PFSK-1 (cell line): ENCODE results near the gene RAD51B.

ENCODE experiments used
- FOXP2 ChIP-seq: optimal IDR thresholded peaks from 2 replicates; pipeline ENCODE3; 2011; ENCODE audit warnings: borderline replicate concordance, control low read depth, inconsistent platforms; ENCODE audit not compliant: insufficient read depth; ENCODE audit errors: extremely low read length, extremely low read depth
- POLR2AphosphoS5 ChIP-seq: IDR thresholded peaks from 2 replicates; pipeline ENCODE4 v1.6.1; 2012; ENCODE audit warnings: low read depth, mild to moderate bottlenecking, control low read depth, low read length, moderate library complexity
- SIN3A ChIP-seq: IDR thresholded peaks from 2 replicates; pipeline ENCODE4 v1.6.1; 2012; ENCODE audit warnings: mild to moderate bottlenecking, low read length, moderate library complexity, borderline replicate concordance; ENCODE audit not compliant: insufficient read depth
- TAF1 ChIP-seq: IDR thresholded peaks from 2 replicates; pipeline ENCODE4 v1.6.1; 2012; ENCODE audit warnings: low read length, control low read depth, borderline replicate concordance; ENCODE audit not compliant: insufficient read depth
- TF ChIP-seq, protein P1 (sequence below), 2 experiments: IDR thresholded peaks; 2 replicates each; pipeline versions ENCODE4 v1.6.1 to v1.8.0; 2011 to 2012; ENCODE audit warnings: low read depth in 2 of 2, low read length in 2 of 2, control low read depth in 1 of 2, inconsistent platforms in 1 of 2, mild to moderate bottlenecking in 1 of 2, moderate library complexity in 1 of 2; ENCODE audit not compliant: insufficient read depth in 1 of 2

DNA sequence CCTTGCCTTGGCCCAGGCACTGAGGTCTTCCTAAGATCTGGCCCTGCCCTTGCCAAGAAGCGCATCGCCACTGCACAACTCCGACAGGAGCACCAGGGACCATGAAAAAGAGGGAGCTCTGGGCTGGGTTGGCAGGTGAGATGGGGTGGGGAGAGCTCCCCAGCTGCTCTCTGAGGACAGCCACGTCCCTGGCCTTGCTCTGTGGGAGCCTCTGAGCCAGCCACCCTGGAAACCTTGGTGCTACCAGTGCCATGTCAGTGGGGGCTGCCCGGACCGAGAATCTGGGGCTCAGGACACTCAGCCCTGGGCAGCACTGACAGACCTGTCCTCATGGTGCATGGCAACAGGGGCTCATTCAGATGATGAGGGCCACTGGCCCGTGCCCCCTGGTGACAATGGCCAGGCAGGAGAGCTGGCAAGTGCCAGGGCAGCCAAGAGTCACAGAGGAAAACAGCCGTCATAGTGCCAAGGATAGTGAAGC, 838.5 kb downstream of the RAD51B start:
- TF ChIP-seq POLR2AphosphoS5 (no peak), TAF1 (no peak), SIN3A (no peak), FOXP2 (no peak)
- TF ChIP-seq, protein P1, sequence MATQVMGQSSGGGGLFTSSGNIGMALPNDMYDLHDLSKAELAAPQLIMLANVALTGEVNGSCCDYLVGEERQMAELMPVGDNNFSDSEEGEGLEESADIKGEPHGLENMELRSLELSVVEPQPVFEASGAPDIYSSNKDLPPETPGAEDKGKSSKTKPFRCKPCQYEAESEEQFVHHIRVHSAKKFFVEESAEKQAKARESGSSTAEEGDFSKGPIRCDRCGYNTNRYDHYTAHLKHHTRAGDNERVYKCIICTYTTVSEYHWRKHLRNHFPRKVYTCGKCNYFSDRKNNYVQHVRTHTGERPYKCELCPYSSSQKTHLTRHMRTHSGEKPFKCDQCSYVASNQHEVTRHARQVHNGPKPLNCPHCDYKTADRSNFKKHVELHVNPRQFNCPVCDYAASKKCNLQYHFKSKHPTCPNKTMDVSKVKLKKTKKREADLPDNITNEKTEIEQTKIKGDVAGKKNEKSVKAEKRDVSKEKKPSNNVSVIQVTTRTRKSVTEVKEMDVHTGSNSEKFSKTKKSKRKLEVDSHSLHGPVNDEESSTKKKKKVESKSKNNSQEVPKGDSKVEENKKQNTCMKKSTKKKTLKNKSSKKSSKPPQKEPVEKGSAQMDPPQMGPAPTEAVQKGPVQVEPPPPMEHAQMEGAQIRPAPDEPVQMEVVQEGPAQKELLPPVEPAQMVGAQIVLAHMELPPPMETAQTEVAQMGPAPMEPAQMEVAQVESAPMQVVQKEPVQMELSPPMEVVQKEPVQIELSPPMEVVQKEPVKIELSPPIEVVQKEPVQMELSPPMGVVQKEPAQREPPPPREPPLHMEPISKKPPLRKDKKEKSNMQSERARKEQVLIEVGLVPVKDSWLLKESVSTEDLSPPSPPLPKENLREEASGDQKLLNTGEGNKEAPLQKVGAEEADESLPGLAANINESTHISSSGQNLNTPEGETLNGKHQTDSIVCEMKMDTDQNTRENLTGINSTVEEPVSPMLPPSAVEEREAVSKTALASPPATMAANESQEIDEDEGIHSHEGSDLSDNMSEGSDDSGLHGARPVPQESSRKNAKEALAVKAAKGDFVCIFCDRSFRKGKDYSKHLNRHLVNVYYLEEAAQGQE (IDR thresholded peaks at IDR 0.05; ENCODE audit: insufficient read depth in 1 of 2, low read depth in 2 of 2, low read length in 2 of 2), result no peak
